ENCODE results near the gene PALD1. TPM values are rescaled to one million over a fixed set of nuclear protein-coding genes. Genes with fewer than 3 reads are reported as not detected.

Gene PALD1
- total RNA-seq, 4 donors from 2014 or later: 6.0 to 9.7 (median 6.4) TPM

DNA sequence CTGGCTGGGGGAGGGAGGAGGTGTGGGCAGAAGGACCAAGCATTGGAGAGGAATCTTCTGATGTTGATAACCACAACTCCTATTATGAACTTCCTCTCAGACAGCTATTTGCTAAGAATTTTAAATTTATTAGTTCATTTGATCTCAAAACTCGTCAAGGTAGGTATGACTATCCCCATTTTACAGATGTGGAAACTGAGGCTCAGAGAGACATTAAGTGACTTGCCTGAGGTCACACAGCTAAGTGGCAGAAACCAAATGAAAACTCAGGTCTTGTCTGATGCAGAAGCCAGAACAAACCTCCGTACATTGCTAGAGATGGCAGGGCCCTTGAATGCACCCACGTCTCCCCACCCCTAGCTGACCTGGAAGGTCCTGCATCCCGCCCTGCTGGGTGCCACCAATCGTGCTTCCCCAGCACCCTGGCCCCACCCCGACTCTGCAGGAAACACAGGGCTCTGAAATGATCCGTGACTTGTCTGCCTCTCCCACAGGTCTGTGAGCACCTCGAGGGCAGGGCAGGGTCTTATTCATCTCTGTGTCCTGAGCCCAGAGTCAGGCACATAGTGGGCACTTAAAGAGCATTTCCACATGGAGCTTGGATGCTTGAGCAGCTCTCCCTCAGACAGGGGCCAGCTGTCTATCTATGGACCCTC, 5.6 kb upstream of the PALD1 start:
- intact Hi-C loops (cut with DNase I; ENCODE audit: low total_unique reads): no loop called here
- TF ChIP-seq CTCF (IDR thresholded peaks at IDR 0.05) (no peak), POLR2A (IDR thresholded peaks at IDR 0.05) (no peak)
- H3K4me3 ChIP-seq (ENCODE audit: low read depth, poor library complexity, severe bottlenecking): no peak overlapping the region
- 56 to 61% methylated on average over 8 of the region's 8 CpGs for WGBS, 2 donors
- no peak for DNase-seq (ENCODE audit: low spot score in 2 of 2)

DNA sequence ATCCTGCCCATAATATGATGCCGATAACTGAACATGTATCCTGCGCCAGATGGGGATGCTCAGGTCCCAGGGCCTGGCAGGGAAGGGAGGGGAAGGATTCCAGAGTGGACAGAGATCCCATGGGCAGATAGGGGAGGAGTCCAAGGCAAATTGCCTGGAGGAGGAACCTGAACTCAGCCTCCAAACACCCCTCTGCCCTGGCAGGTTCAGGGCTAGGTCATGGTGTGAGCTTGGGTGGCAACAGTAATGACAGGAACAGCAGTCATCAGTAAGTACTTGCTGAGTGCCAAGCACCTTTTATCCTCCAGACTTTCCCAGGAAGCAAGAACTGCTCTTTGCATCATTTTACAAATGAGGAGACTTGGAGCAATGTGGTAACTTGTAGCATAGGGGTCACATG, 3.8 kb upstream of the PALD1 start:
- no peak overlapping the region for H3K4me3 ChIP-seq (ENCODE audit: low read depth, poor library complexity, severe bottlenecking)
- intact Hi-C loops (cut with DNase I; ENCODE audit: low total_unique reads): no loop called here
- TF ChIP-seq CTCF (IDR thresholded peaks at IDR 0.05) (no peak), POLR2A (IDR thresholded peaks at IDR 0.05) (no peak)
- DNase-seq (ENCODE audit: low spot score in 2 of 2): no peak
- WGBS, 2 donors: 93 to 95% methylated on average over 2 of the region's 2 CpGs

GRCh38 chr10:70475661-70476060, 2.9 kb upstream of the PALD1 start:
- H3K4me3 ChIP-seq (ENCODE audit: low read depth, poor library complexity, severe bottlenecking): no peak overlapping the region
- intact Hi-C loops (cut with DNase I; ENCODE audit: low total_unique reads): no loop called here
- 66 to 78% methylated on average over 8 of the region's 8 CpGs for WGBS, 2 donors
- DNase-seq (ENCODE audit: low spot score in 2 of 2): no peak
- TF ChIP-seq CTCF (IDR thresholded peaks at IDR 0.05) (no peak), POLR2A (IDR thresholded peaks at IDR 0.05) (no peak)

GRCh38 chr10:70476249-70477035, 2.1 kb upstream of the PALD1 start:
- no peak overlapping the region for H3K4me3 ChIP-seq (ENCODE audit: low read depth, poor library complexity, severe bottlenecking)
- DNase-seq (ENCODE audit: low spot score in 2 of 2): no peak
- no peak for TF ChIP-seq POLR2A (IDR thresholded peaks at IDR 0.05)
- no peak for TF ChIP-seq CTCF (IDR thresholded peaks at IDR 0.05)
- 61 to 66% methylated on average over 7 of the region's 7 CpGs for WGBS, 2 donors
- intact Hi-C loops (cut with DNase I; ENCODE audit: low total_unique reads): no loop called here

DNA sequence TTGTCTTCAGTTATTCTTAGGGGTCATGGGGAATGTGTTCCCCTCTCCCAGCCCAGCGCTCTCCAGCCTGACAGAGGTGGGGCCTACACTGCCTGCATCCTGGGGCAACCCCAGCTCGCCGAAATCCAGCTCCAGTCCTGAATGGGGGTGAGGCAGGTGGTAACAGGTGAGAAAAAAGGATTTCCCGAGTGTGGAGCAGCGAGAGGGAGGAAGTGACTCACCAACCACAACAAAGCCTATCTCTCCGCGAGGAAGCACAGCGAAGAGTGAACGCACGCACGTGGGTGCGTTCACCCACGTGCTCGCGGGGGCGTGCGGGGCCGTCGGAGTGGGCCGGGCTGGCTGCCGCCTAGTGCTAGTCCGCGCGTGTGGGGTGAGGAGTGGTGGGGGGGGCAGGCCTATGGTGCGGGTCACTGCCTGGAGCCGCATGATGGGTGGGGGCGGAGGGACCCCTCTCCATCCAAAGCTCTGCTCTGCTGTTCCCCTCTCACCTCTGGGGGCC, 855 bp upstream of the PALD1 start:
- intact Hi-C loops (cut with DNase I; ENCODE audit: low total_unique reads): no loop called here
- 15 to 18% methylated on average over 27 of the region's 27 CpGs for WGBS, 2 donors
- TF ChIP-seq POLR2A (IDR thresholded peaks at IDR 0.05) (no peak), CTCF (IDR thresholded peaks at IDR 0.05) (no peak)
- DNase-seq (ENCODE audit: low spot score in 2 of 2): no peak
- no peak overlapping the region for H3K4me3 ChIP-seq (ENCODE audit: low read depth, poor library complexity, severe bottlenecking)

Measured in lower leg skin (tissue), 4 donors.